A673 (cell line): Measurements from ENCODE around the gene ECHS1.

ENCODE experiments used
- EZH2 ChIP-seq: fragments of 200-600 bp; sonication (generic); IDR thresholded peaks from 2 replicates; pipeline ENCODE4 v1.6.1; 2017; ENCODE audit warnings: borderline replicate concordance, low read depth, mild to moderate bottlenecking, mixed read lengths, antibody characterized with exemption, low read length; ENCODE audit not compliant: poor library complexity, severe bottlenecking
- TF ChIP-seq, protein P1 (sequence below): fragments of 300-800, 200-600 bp; sonication (generic); conservative IDR thresholded peaks from 2 replicates; pipeline ENCODE4 v1.5.1; 2017; ENCODE audit warnings: low read depth, mild to moderate bottlenecking, antibody characterized with exemption, low read length, moderate library complexity, mixed read lengths

- TF ChIP-seq, protein P1, sequence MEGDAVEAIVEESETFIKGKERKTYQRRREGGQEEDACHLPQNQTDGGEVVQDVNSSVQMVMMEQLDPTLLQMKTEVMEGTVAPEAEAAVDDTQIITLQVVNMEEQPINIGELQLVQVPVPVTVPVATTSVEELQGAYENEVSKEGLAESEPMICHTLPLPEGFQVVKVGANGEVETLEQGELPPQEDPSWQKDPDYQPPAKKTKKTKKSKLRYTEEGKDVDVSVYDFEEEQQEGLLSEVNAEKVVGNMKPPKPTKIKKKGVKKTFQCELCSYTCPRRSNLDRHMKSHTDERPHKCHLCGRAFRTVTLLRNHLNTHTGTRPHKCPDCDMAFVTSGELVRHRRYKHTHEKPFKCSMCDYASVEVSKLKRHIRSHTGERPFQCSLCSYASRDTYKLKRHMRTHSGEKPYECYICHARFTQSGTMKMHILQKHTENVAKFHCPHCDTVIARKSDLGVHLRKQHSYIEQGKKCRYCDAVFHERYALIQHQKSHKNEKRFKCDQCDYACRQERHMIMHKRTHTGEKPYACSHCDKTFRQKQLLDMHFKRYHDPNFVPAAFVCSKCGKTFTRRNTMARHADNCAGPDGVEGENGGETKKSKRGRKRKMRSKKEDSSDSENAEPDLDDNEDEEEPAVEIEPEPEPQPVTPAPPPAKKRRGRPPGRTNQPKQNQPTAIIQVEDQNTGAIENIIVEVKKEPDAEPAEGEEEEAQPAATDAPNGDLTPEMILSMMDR = no peak
- no peak for TF ChIP-seq EZH2
Observed at GRCh38 chr10:133368153-133368552, 5.0 kb downstream of the ECHS1 start.
